ENCODE measurements around the gene BCL11A. TPM values are rescaled to one million over a fixed set of nuclear protein-coding genes. Genes with fewer than 3 reads are reported as not detected.

Gene BCL11A
- total and polyA plus RNA-seq, 2 experiments from 2014 or later, result 57.5 to 77.6 TPM

- ATAC-seq, result no peak
- Mint-ChIP-seq H3K27me3 (ENCODE audit: insufficient read depth, low read depth, poor library complexity) (peaks cover 21% of the 10 kb centered on the region), H3K4me3 (no peak overlapping the region), H3K4me1 (peaks cover 85% of the 10 kb centered on the region), H3K9me3 (no peaks in the 10 kb centered on the region), H3K36me3 (ENCODE audit: low read depth) (peaks cover 37% of the 10 kb centered on the region), H3K27ac (no peak overlapping the region)
- Histone ChIP-seq H3F3A (replicated peaks; ENCODE audit: low read depth) (peaks cover 3% of the 10 kb centered on the region; the same call in 1 of the 2 replicates), H3K79me2 (replicated peaks; ENCODE audit: insufficient read depth) (peaks cover 100% of the 10 kb centered on the region), H3K4me3 (no peak overlapping the region), H3K9me2 (ENCODE audit: insufficient read depth) (0 out of 2 replicates have a peak, but pooled peaks cover 3% of the 10 kb centered on the region), H3K27ac (ENCODE audit: low read depth) (no peak overlapping the region), H3K4me1 (ENCODE audit: insufficient read depth) (peaks cover 99% of the 10 kb centered on the region), H3K27me3 (ENCODE audit: insufficient read depth) (no peaks in the 10 kb centered on the region), H3K4me2 (no peak overlapping the region), H2AFZ (no peak overlapping the region), H3K36me3 (ENCODE audit: insufficient read depth) (no peaks in the 10 kb centered on the region), H4K20me1 (replicated peaks; ENCODE audit: insufficient read depth) (peaks cover 64% of the 10 kb centered on the region)
- DNase-seq (ENCODE audit: low spot score), result no peak
- TF ChIP-seq ZNF331 (CRISPR knock-in tag; IDR thresholded peaks at IDR 0.05; ENCODE audit: low read depth) (no peak), CREB1 (CRISPR knock-in tag; IDR thresholded peaks at IDR 0.05; ENCODE audit: low read depth) (no peak)
Measured at GRCh38 chr2:60513191-60513590, 40.3 kb downstream of the BCL11A start.

- H3F3A ChIP-seq (replicated peaks; ENCODE audit: low read depth), result peaks cover 5% of the 10 kb centered on the region; the same call in 1 of the 2 replicates
- H3K27ac ChIP-seq (ENCODE audit: low read depth), result peak overlapping the region; percentile 70; the same call in 1 of the 2 replicates
- ATAC-seq, result no peak
Measured at GRCh38 chr2:60512641-60513040, 40.8 kb downstream of the BCL11A start.

More at GRCh38 chr2:60512641-60513040, 40.8 kb downstream of the BCL11A start:
- no peak for DNase-seq (ENCODE audit: low spot score)
- Histone ChIP-seq H3K36me3 (ENCODE audit: insufficient read depth) (no peaks in the 10 kb centered on the region), H3K4me1 (ENCODE audit: insufficient read depth) (peaks cover 99% of the 10 kb centered on the region), H3K27me3 (ENCODE audit: insufficient read depth) (no peaks in the 10 kb centered on the region), H3K9me2 (ENCODE audit: insufficient read depth) (0 out of 2 replicates have a peak, but pooled peaks cover 3% of the 10 kb centered on the region), H2AFZ (no peak overlapping the region), H3K79me2 (replicated peaks; ENCODE audit: insufficient read depth) (peaks cover 100% of the 10 kb centered on the region), H3K4me3 (no peak overlapping the region), H4K20me1 (replicated peaks; ENCODE audit: insufficient read depth) (peaks cover 67% of the 10 kb centered on the region), H3K4me2 (0 out of 2 replicates have a peak overlapping the region, but pooled peaks have one; percentile 32)
- Mint-ChIP-seq H3K27ac (no peak overlapping the region), H3K36me3 (ENCODE audit: low read depth) (peaks cover 36% of the 10 kb centered on the region), H3K9me3 (no peaks in the 10 kb centered on the region), H3K4me1 (peaks cover 88% of the 10 kb centered on the region), H3K4me3 (no peak overlapping the region), H3K27me3 (ENCODE audit: insufficient read depth, low read depth, poor library complexity) (peaks cover 21% of the 10 kb centered on the region)
- TF ChIP-seq ZNF331 (CRISPR knock-in tag; IDR thresholded peaks at IDR 0.05; ENCODE audit: low read depth), result no peak
- TF ChIP-seq STAT1 (IDR thresholded peaks at IDR 0.05; ENCODE audit: unreplicated experiment), result no peak
- no peak for TF ChIP-seq EZH2phosphoT487 (IDR thresholded peaks at IDR 0.05; ENCODE audit: unreplicated experiment)
- TF ChIP-seq, protein P1, sequence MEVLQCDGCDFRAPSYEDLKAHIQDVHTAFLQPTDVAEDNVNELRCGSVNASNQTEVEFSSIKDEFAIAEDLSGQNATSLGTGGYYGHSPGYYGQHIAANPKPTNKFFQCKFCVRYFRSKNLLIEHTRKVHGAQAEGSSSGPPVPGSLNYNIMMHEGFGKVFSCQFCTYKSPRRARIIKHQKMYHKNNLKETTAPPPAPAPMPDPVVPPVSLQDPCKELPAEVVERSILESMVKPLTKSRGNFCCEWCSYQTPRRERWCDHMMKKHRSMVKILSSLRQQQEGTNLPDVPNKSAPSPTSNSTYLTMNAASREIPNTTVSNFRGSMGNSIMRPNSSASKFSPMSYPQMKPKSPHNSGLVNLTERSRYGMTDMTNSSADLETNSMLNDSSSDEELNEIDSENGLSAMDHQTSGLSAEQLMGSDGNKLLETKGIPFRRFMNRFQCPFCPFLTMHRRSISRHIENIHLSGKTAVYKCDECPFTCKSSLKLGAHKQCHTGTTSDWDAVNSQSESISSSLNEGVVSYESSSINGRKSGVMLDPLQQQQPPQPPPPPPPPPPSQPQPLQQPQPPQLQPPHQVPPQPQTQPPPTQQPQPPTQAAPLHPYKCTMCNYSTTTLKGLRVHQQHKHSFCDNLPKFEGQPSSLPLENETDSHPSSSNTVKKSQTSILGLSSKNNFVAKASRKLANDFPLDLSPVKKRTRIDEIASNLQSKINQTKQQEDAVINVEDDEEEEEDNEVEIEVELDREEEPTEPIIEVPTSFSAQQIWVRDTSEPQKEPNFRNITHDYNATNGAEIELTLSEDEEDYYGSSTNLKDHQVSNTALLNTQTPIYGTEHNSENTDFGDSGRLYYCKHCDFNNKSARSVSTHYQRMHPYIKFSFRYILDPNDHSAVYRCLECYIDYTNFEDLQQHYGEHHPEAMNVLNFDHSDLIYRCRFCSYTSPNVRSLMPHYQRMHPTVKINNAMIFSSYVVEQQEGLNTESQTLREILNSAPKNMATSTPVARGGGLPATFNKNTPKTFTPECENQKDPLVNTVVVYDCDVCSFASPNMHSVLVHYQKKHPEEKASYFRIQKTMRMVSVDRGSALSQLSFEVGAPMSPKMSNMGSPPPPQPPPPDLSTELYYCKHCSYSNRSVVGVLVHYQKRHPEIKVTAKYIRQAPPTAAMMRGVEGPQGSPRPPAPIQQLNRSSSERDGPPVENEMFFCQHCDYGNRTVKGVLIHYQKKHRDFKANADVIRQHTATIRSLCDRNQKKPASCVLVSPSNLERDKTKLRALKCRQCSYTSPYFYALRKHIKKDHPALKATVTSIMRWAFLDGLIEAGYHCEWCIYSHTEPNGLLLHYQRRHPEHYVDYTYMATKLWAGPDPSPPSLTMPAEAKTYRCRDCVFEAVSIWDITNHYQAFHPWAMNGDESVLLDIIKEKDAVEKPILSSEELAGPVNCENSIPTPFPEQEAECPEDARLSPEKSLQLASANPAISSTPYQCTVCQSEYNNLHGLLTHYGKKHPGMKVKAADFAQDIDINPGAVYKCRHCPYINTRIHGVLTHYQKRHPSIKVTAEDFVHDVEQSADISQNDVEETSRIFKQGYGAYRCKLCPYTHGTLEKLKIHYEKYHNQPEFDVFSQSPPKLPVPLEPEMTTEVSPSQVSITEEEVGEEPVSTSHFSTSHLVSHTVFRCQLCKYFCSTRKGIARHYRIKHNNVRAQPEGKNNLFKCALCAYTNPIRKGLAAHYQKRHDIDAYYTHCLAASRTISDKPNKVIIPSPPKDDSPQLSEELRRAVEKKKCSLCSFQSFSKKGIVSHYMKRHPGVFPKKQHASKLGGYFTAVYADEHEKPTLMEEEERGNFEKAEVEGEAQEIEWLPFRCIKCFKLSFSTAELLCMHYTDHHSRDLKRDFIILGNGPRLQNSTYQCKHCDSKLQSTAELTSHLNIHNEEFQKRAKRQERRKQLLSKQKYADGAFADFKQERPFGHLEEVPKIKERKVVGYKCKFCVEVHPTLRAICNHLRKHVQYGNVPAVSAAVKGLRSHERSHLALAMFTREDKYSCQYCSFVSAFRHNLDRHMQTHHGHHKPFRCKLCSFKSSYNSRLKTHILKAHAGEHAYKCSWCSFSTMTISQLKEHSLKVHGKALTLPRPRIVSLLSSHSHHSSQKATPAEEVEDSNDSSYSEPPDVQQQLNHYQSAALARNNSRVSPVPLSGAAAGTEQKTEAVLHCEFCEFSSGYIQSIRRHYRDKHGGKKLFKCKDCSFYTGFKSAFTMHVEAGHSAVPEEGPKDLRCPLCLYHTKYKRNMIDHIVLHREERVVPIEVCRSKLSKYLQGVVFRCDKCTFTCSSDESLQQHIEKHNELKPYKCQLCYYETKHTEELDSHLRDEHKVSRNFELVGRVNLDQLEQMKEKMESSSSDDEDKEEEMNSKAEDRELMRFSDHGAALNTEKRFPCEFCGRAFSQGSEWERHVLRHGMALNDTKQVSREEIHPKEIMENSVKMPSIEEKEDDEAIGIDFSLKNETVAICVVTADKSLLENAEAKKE (CRISPR knock-in tag; IDR thresholded peaks at IDR 0.05), result no peak
- TF ChIP-seq, protein P2, sequence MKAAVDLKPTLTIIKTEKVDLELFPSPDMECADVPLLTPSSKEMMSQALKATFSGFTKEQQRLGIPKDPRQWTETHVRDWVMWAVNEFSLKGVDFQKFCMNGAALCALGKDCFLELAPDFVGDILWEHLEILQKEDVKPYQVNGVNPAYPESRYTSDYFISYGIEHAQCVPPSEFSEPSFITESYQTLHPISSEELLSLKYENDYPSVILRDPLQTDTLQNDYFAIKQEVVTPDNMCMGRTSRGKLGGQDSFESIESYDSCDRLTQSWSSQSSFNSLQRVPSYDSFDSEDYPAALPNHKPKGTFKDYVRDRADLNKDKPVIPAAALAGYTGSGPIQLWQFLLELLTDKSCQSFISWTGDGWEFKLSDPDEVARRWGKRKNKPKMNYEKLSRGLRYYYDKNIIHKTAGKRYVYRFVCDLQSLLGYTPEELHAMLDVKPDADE (IDR thresholded peaks at IDR 0.05), result no peak

Data from GM23338 (cell line).